GM19035 (cell line): Measurements from ENCODE around the gene SND1.

Source experiments
- ATAC-seq: cut with Tn5 transposase; IDR thresholded peaks from one replicate; pipeline ENCODE4 v1.9.1; 2021; ENCODE audit not compliant: unreplicated experiment

Gene SND1

GRCh38 chr7:127682140-127682539 is 30.1 kb downstream of the SND1 start:
- ATAC-seq, result no peak

GRCh38 chr7:127683776-127684681 is 32.0 kb downstream of the SND1 start:
- ATAC-seq, result peak; percentile 61

DNA sequence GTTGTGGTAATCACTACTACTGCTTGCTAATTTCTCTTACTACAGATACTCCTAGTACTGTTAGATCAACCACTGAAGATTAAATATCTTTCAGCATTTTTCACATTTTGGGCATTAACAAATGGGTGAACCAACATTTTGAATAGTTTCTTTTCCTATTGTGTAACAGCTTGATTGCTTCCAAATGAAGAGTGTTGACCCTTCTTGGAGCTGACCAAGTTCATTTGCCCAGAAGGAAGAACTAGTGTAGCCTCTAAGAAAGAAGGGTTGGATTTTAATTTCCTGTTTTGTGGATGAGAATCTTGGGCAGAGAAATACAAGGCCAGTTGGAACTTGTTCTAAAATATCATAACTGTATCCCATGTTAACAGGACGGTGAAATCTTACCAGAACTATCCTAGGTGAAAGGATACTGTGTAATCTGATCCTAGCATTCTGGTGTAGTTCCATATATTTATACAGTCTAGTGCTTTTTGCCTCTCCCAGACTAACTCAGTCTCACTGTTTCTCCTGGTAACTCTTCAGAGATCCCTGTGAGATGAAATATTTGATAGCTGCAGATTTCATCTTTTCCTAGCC is 37.3 kb downstream of the SND1 start:
- no peak for ATAC-seq

DNA sequence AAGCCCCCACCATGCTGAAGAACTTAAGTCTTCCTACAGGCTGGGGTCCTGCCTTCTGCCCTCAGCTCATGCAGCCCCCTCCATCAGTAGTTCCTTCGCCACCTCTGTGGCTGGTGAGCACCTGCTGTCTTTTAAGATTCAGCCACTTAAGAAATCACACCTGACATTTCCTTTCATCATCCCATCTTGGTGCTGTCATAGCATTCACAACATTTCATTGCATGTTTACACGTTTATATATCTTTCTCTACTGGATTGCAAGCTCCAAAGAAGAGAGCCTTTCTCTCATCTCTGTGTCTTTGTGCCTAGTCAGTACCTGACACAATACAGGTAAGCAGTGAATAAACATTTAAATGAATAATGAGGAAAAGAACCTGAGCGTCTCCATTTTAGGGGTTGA is 38.3 kb downstream of the SND1 start:
- no peak for ATAC-seq

GRCh38 chr7:127690806-127691205 is 38.8 kb downstream of the SND1 start:
- ATAC-seq, result no peak

GRCh38 chr7:127692200-127692599 is 40.2 kb downstream of the SND1 start:
- ATAC-seq, result no peak

GRCh38 chr7:127699853-127700252 is 47.9 kb downstream of the SND1 start:
- no peak for ATAC-seq

DNA sequence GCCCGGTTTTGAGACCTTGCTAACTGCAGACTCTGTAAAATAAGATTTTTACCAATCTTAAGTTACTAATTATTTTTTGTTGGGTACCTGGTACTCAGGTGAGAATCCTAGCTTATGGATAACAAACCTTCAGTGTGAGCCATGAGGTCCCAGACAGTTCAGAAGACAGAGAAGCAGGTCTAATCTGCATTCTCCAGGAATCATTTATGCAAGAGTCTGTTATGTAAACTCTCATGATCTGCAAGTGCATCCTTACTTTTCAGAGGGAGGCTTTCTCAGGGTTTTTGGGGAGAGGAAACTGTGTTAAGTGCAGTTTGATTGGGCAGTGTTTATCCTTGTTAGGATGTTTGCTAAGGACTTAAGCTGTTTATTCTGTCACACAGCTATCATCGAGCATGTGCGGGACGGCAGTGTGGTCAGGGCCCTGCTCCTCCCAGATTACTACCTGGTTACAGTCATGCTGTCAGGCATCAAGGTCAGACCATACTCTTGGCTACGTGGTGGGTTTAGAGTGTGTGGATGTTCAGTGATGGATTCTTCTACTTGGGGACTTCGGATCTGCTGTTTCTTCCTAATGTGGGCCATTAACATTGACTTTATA is 50.2 kb downstream of the SND1 start:
- no peak for ATAC-seq

GRCh38 chr7:127702938-127703337 is 50.9 kb downstream of the SND1 start:
- no peak for ATAC-seq

GRCh38 chr7:127704211-127704610 is 52.2 kb downstream of the SND1 start:
- no peak for ATAC-seq

GRCh38 chr7:127705461-127705959 is 53.5 kb downstream of the SND1 start:
- no peak for ATAC-seq

- no peak for ATAC-seq
Observed at GRCh38 chr7:127706766-127707165, 54.8 kb downstream of the SND1 start.

DNA sequence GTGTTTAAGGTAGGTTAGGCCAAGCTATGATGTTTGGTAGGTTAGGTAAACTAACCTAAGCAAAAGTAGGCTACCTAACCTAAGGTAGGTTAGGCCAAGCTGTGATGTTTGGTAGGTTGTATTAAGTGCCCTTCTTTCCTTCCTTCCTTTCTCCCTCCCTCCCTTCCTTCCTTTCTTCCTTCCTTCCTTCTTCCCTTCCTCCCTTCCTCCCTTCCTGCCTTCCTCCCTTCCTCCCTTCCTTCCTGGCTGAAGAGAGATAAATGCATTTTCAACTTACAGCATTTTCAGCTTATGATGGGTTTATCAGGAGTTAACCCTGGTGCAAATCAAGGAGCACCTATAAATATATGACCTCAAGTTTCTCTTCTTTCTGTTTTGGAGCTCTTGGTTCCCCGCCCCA is 56.2 kb downstream of the SND1 start:
- ATAC-seq, result no peak

- no peak for ATAC-seq
Observed at GRCh38 chr7:127708788-127709187, 56.8 kb downstream of the SND1 start.

DNA sequence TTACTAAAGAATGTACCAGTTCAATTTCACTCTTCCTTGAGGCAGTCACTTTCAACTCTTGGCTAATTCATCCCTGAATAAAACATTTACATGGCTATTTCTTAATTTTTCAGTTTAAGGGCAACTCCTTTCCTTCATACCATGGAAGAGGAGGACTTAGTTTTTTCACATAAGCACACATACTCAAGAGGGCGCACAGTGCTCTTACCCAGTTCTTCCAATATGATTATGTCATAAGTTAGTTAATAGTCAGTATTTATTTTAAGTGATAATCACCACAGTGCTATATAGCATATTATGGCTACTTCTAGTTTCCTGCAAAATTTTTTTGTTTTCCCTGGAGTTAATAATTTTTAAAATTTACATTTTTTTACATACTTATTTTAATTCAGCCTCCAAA is 58.6 kb downstream of the SND1 start:
- ATAC-seq, result no peak

DNA sequence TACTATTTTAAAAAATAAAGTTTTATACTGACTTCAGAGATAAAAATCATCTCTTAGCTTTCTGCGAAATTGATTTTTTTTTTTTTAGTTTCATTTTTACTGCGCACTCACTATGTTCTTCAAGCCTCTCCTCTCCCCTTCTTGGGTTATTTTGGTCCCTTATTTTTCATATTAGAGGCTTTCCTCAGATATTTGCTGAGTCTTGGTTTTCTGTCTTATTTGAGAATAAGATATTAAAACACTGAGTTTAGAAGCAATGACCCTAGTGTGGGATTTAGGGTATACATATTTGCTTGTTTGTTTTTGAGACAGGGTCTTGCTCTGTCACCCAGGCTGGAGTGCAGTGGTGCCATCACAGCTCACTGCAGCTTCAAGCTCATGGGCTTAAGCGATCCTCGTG is 59.9 kb downstream of the SND1 start:
- ATAC-seq, result no peak

DNA sequence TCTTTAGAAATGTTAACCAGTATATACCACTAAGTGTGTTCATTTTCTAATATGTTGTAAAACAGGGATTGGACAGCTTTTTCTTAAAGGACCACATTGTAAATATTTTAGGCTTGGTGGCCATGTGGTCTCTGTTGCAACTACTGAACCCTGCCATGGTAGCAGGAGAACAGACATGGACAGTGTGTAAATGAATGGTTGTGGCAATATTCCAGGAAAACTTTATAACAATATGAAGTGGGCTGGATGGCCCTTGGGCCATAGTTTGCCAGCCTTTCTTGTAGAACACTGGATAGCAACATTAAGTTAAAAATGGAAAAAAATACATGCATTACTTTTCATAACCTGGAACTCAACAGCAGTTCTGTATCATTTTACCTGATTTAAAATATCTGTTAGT is 61.0 kb downstream of the SND1 start:
- no peak for ATAC-seq

DNA sequence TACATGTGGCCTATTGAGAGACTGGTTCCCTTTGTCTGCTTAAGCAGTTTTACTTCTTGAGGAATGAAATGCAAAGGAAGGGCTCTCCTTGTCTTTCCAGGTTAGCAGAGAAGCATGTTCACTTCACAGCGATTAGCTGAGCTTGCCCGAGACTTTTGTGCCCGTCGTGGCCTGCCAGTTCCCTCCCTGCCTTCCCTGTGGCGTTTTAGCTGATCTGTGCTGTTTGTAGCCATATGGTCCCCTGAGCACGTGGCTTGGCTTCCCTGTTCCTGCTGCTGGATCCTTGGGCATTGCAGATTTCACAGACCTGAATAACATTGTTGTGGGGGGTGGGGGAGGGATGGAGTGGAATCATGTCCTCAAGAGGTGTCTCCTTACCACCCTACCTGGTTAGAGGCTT is 61.8 kb downstream of the SND1 start:
- no peak for ATAC-seq

DNA sequence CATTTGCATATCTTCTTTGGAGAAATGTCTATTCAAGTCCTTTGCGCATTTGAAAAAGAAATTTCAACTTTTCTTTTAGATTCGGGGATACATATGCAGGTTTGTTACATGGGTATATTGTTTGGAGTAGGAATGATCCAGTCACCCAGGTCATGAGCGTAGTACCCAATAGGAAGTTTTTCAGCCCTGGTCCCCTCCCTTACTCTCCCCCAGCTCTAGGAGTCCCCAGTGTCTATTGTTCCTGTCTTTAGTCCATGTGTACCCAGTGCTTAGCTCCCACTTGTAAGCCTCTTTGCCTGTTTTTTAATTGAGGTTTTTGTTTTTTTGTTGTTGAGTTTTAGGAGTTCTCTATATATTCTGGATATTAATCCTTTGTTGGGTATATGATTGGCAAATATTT is 63.3 kb downstream of the SND1 start:
- no peak for ATAC-seq

GRCh38 chr7:127715901-127716300 is 63.9 kb downstream of the SND1 start:
- no peak for ATAC-seq

DNA sequence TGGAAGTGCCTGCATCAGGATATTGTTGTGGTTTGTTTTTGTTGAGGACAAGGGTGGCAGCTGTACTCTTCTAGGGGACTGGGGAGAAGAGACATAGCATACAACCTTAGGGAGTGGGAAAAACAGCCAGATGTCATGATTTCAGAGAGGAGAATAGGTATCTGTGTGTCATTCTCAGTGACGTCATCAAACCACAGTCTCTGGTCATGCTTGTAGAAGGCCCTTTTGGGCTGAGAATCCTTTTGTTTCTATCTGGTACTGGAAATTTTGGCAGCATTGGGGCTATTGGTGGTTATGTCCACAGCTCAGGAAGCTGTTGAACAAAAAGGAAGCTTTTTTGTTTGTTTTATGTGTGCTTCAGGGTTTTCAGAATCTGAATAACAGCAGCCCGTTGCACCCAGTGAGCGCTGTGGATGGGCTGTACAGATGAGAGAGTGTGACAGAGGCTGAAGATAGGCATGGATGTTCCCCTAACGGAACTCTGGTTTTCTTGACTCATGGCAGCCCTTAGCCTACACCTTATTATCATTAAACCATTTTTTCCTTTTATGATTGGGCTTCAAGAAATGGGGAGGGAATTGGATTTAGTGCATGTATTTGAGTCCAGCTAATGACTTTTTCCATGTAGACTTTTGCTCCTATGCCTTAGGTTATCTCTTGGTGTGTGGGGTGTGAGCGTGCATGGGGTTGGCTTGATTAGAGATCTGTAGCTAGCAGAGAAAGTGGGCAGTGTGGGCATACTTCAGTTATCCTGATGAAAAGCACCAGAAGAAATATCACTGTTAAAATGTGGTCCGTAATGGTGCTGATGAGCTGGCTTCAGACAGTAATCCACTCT is 65.7 kb downstream of the SND1 start:
- no peak for ATAC-seq
